H1 (cell line): ENCODE measurements around the gene COL2A1. TPM values are rescaled to one million over a fixed set of nuclear protein-coding genes. Genes with fewer than 3 reads are reported as not detected.

ENCODE experiments used
- CTCF ChIA-PET: fragments of 300-600 bp; sonication (Branson Sonifier 250); formaldehyde crosslinking; loops from one replicate; lab custom pipeline; 2021; ENCODE audit not compliant: partially characterized antibody; lab: Charles Lee
- POLR2A ChIA-PET: fragments of 300-600 bp; sonication (Branson Sonifier 250); formaldehyde crosslinking; loops from one replicate; lab custom pipeline; 2021; ENCODE audit warnings: inconsistent platforms; ENCODE audit not compliant: partially characterized antibody; lab: Charles Lee
- DNase-seq, 2 experiments: peaks; one replicate each; pipeline versions ENCODE4 v3.0.0 to v3.0.0-alpha.2; 2010 to 2022; ENCODE audit warnings: low spot score in 2 of 2, low read depth in 1 of 2, mixed read lengths in 1 of 2
- FAIRE-seq: peaks from 2 replicates; lab custom pipeline; 2011; peaks lifted over from hg19 to GRCh38; lab: Jason Lieb, UNC
- H2AFZ ChIP-seq: 2 replicates; pipeline ENCODE4 v1.8.1; 2012; ENCODE audit warnings: low read length, inconsistent platforms
- H2AK5ac ChIP-seq: 2 replicates; pipeline ENCODE4 v1.6.1; 2013; ENCODE audit warnings: low read depth, low read length
- H2BK120ac ChIP-seq: replicated peaks from 2 replicates; pipeline ENCODE3; 2013; ENCODE audit warnings: low read depth, low read length, inconsistent platforms
- H2BK12ac ChIP-seq: 2 replicates; pipeline ENCODE4 v1.6.1; 2013; ENCODE audit warnings: low read depth, low read length
- H2BK15ac ChIP-seq: 2 replicates; pipeline ENCODE4 v1.6.1; 2013; ENCODE audit warnings: low read length
- H2BK20ac ChIP-seq: 2 replicates; pipeline ENCODE4 v1.6.1; 2013; ENCODE audit warnings: low read length
- H2BK5ac ChIP-seq: 2 replicates; pipeline ENCODE4 v1.6.1; 2013; ENCODE audit warnings: low read depth, low read length
- H3K14ac ChIP-seq: 2 replicates; pipeline ENCODE4 v1.6.1; 2013; ENCODE audit warnings: inconsistent platforms; ENCODE audit not compliant: insufficient read length
- H3K18ac ChIP-seq: 2 replicates; pipeline ENCODE4 v1.6.1; 2013; ENCODE audit warnings: low read length; ENCODE audit errors: extremely low read depth
- H3K23ac ChIP-seq: 2 replicates; pipeline ENCODE4 v1.6.1; 2013; ENCODE audit warnings: inconsistent platforms; ENCODE audit not compliant: insufficient read length
- H3K23me2 ChIP-seq: 2 replicates; pipeline ENCODE4 v1.6.1; 2013; ENCODE audit warnings: low read depth, low read length
- H3K27ac ChIP-seq: 2 replicates; pipeline ENCODE4 v1.6.1; 2011; ENCODE audit warnings: low read depth, low read length, inconsistent platforms
- H3K27me3 ChIP-seq, 4 experiments: replicated peaks in 1 of 4; 1 replicate in 1 of 4; 2 replicates in 3 of 4; pipeline versions ENCODE4 v1.6.1 to v1.8.1; 2011 to 2013; ENCODE audit warnings: low read length in 3 of 4, mild to moderate bottlenecking in 3 of 4, inconsistent platforms in 2 of 4, mixed read lengths in 2 of 4, moderate library complexity in 1 of 4; ENCODE audit not compliant: control insufficient read depth in 3 of 4, insufficient read depth in 3 of 4; ENCODE audit errors: extremely low read depth in 1 of 4
- H3K36me3 ChIP-seq, 4 experiments: 2 replicates each; pipeline versions ENCODE4 v1.6.1 to v1.8.1; 2011 to 2013; ENCODE audit warnings: mild to moderate bottlenecking in 4 of 4, low read length in 3 of 4, moderate library complexity in 2 of 4, control low read depth in 1 of 4, inconsistent platforms in 1 of 4; ENCODE audit not compliant: insufficient read depth in 4 of 4, control insufficient read depth in 2 of 4
- H3K4ac ChIP-seq: replicated peaks from 2 replicates; pipeline ENCODE3; 2013; ENCODE audit warnings: low read length, low read depth, mixed read lengths, inconsistent platforms; ENCODE audit not compliant: insufficient read length
- H3K4me1 ChIP-seq, 4 experiments: replicated peaks in 1 of 4; 1 replicate in 1 of 4; 2 replicates in 3 of 4; pipeline versions ENCODE4 v1.6.1 to v1.8.1; 2011 to 2013; ENCODE audit warnings: low read length in 3 of 4, inconsistent platforms in 2 of 4, mixed read lengths in 1 of 4; ENCODE audit not compliant: insufficient read depth in 4 of 4, control insufficient read depth in 3 of 4
- H3K4me2 ChIP-seq, 2 experiments: 2 replicates each; pipeline versions ENCODE4 v1.6.1 to v1.8.1; 2011 to 2013; ENCODE audit warnings: low read depth in 2 of 2, low read length in 2 of 2, control low read depth in 1 of 2, inconsistent platforms in 1 of 2, mild to moderate bottlenecking in 1 of 2; ENCODE audit not compliant: insufficient read depth in 1 of 2
- H3K4me3 ChIP-seq, 4 experiments: fragments of 200-600, 300-600 bp in 1 of 4; sonication (generic), shearing (Covaris generic), sonication (Bioruptor Twin) in 1 of 4; 2 replicates each; pipeline versions ENCODE4 v1.5.1 to v1.8.1; 2011 to 2016; ENCODE audit warnings: low read length in 4 of 4, low read depth in 3 of 4, control low read depth in 2 of 4, inconsistent platforms in 2 of 4, mild to moderate bottlenecking in 2 of 4, mixed read lengths in 1 of 4, moderate library complexity in 1 of 4; ENCODE audit not compliant: insufficient read depth in 2 of 4; ENCODE audit errors: extremely low read depth in 1 of 4
- H3K56ac ChIP-seq: replicated peaks from 2 replicates; pipeline ENCODE3; 2013; ENCODE audit warnings: low read depth, mild to moderate bottlenecking, mixed read lengths, low read length, inconsistent platforms; ENCODE audit not compliant: insufficient read length
- H3K79me1 ChIP-seq: 2 replicates; pipeline ENCODE4 v1.6.1; 2013; ENCODE audit warnings: low read depth, low read length, control low read depth
- H3K79me2 ChIP-seq, 2 experiments: 2 replicates each; pipeline versions ENCODE4 v1.6.1 to v1.8.1; 2012 to 2013; ENCODE audit warnings: low read length in 2 of 2, mild to moderate bottlenecking in 2 of 2, inconsistent platforms in 1 of 2; ENCODE audit not compliant: insufficient read depth in 2 of 2, control insufficient read depth in 1 of 2
- H3K9ac ChIP-seq, 4 experiments: replicated peaks in 1 of 4; 1 replicate in 1 of 4; 2 replicates in 3 of 4; pipeline versions ENCODE4 v1.6.1 to v1.8.1; 2011 to 2013; ENCODE audit warnings: low read depth in 3 of 4, low read length in 3 of 4, control low read depth in 2 of 4, mild to moderate bottlenecking in 2 of 4, moderate library complexity in 2 of 4, inconsistent platforms in 1 of 4; ENCODE audit errors: extremely low read depth in 1 of 4
- H3K9me3 ChIP-seq, 2 experiments: 2 replicates each; pipeline versions ENCODE4 v1.6.1 to v1.8.1; 2012 to 2013; ENCODE audit warnings: mild to moderate bottlenecking in 2 of 2, moderate library complexity in 2 of 2, control low read depth in 1 of 2, inconsistent platforms in 1 of 2, low read depth in 1 of 2, low read length in 1 of 2, mixed read lengths in 1 of 2; ENCODE audit not compliant: insufficient read depth in 2 of 2
- H4K20me1 ChIP-seq, 2 experiments: replicated peaks in 1 of 2; 2 replicates each; pipeline versions ENCODE3 to v1.8.1; 2011 to 2013; ENCODE audit warnings: inconsistent platforms in 2 of 2, low read length in 2 of 2, mild to moderate bottlenecking in 1 of 2; ENCODE audit not compliant: insufficient read depth in 2 of 2, control insufficient read depth in 1 of 2
- H4K5ac ChIP-seq: 2 replicates; pipeline ENCODE4 v1.6.1; 2013; ENCODE audit warnings: low read length, low read depth, mixed read lengths, inconsistent platforms; ENCODE audit not compliant: insufficient read length
- H4K8ac ChIP-seq: 2 replicates; pipeline ENCODE4 v1.8.0; 2013; ENCODE audit warnings: mild to moderate bottlenecking, moderate library complexity, low read length, inconsistent platforms; ENCODE audit not compliant: insufficient read depth; ENCODE audit errors: extremely low read depth
- H4K91ac ChIP-seq: replicated peaks from 2 replicates; pipeline ENCODE3; 2013; ENCODE audit warnings: low read length, mixed read lengths, inconsistent platforms; ENCODE audit not compliant: insufficient read length
- CBX8 ChIP-seq: fragments of 300-800, 300-1000 bp; sonication (generic); IDR thresholded peaks from 2 replicates; pipeline ENCODE4 v1.7.1; 2016; ENCODE audit warnings: low read depth, low read length, borderline replicate concordance
- CTCF ChIP-seq, 3 experiments: IDR thresholded peaks; 1 replicate in 2 of 3; 2 replicates in 1 of 3; pipeline versions ENCODE4 v1.5.1 to v1.6.1; 2011; ENCODE audit warnings: low read length in 3 of 3, mild to moderate bottlenecking in 3 of 3, inconsistent platforms in 2 of 3, low read depth in 1 of 3, moderate library complexity in 1 of 3; ENCODE audit not compliant: insufficient read depth in 1 of 3; ENCODE audit errors: control extremely low read depth in 1 of 3
- KDM1A ChIP-seq: fragments of 200-600, 300-600 bp; sonication (generic); IDR thresholded peaks from 2 replicates; pipeline ENCODE4 v1.7.1; 2016; ENCODE audit warnings: mild to moderate bottlenecking, low read length, borderline replicate concordance
- POLR2AphosphoS5 ChIP-seq: IDR thresholded peaks from 2 replicates; pipeline ENCODE4 v1.6.1; 2011; ENCODE audit warnings: low read depth, low read length
- RAD21 ChIP-seq, 2 experiments: IDR thresholded peaks in 1 of 2; conservative IDR thresholded peaks in 1 of 2; 2 replicates each; pipeline ENCODE4 v1.6.1; 2011; ENCODE audit warnings: low read depth in 2 of 2, low read length in 2 of 2, improper control_type of control experiment in 1 of 2, inconsistent platforms in 1 of 2, mild to moderate bottlenecking in 1 of 2, moderate library complexity in 1 of 2
- TAF1 ChIP-seq: IDR thresholded peaks from 2 replicates; pipeline ENCODE4 v1.6.1; 2011; ENCODE audit warnings: mild to moderate bottlenecking, low read depth, low read length
- TAF7 ChIP-seq: optimal IDR thresholded peaks from 2 replicates; pipeline ENCODE3; 2011; ENCODE audit warnings: low read depth, mild to moderate bottlenecking, inconsistent platforms, low read length, moderate library complexity, borderline replicate concordance
- USF2 ChIP-seq: IDR thresholded peaks from 2 replicates; pipeline ENCODE4 v1.6.1; 2011; ENCODE audit warnings: low read length, improper control_type of control experiment
- WGBS, 2 experiments: shearing (Covaris generic) in 1 of 2; methylation state at CpG; one replicate each; pipeline versions ENCODE4 v1.1.6 to v1.1.7; 2013 to 2015; ENCODE audit warnings: low lambda C conversion rate in 2 of 2, mixed read lengths in 2 of 2, inconsistent platforms in 1 of 2, low coverage in 1 of 2, missing lambda C conversion rate in 1 of 2; ENCODE audit not compliant: insufficient replicate concordance in 2 of 2, insufficient coverage in 1 of 2, insufficient read length in 1 of 2; ENCODE audit errors: extremely low coverage in 1 of 2, missing lambda C conversion rate in 1 of 2; 5-methylcytosine and 5-hydroxymethylcytosine counted together
- polyA plus RNA-seq, 7 experiments: library from polyadenylated mRNA; depleted of rRNA in 3 of 7; stranded (reverse) in 5 of 7; unstranded in 2 of 7; fragments of >200 nt in 5 of 7; fragments of 200-250 nt in 2 of 7; gene quantifications; 1 replicate in 5 of 7; 2 replicates in 1 of 7; 4 replicates in 1 of 7; pipeline versions ENCODE4 v1.2.1 to v1.2.3, GENCODE V29; 2011 to 2013; ENCODE audit warnings: missing spikeins in 2 of 7, mixed read lengths in 2 of 7
- total RNA-seq: library from RNA; stranded (reverse); fragmentation: NEBNext Ultra II Directional; extraction: Animal tissue kit (Norgen Biotek cat#: 25700); gene quantifications from 2 replicates; pipeline ENCODE4 v1.2.1, GENCODE V29; 2021

The COL2A1 gene
- total and polyA plus RNA-seq, 2 of the 8 experiments (the other 6 are each of a cell fraction or from before 2014, with no cell fraction given) = 4.2 to 14.6 TPM

- H4K8ac ChIP-seq = no peak overlapping the region
- no peak overlapping the region for H4K5ac ChIP-seq
- no peak overlapping the region for H2BK120ac ChIP-seq
- no peaks in the 10 kb centered on the region for H3K9me3 ChIP-seq
- H3K23me2 ChIP-seq = no peaks in the 10 kb centered on the region
- H3K27me3 ChIP-seq = no peaks in the 10 kb centered on the region; a peak in 2 of 7 replicates
- H4K20me1 ChIP-seq = no peaks in the 10 kb centered on the region
- H3K79me2 ChIP-seq = no peaks in the 10 kb centered on the region
- ChIA-PET CTCF (interaction anchor here (0.9 to 4.2 kb wide), 6 partner anchors 9 to 83 kb away, joined by 3 to 22 read pairs (median 5); partner anchors contain the start of gene TMEM106C), POLR2A (interaction anchor here (0.9 to 1.1 kb wide), 2 partner anchors 12 to 73 kb away, joined by 3 read pairs; partner anchors contain the start of gene VDR)
- H2AK5ac ChIP-seq = no peak overlapping the region
- no peaks in the 10 kb centered on the region for H3K79me1 ChIP-seq
- no peak overlapping the region for H2BK20ac ChIP-seq
- no peak overlapping the region for H3K18ac ChIP-seq
- H3K9ac ChIP-seq = no peak overlapping the region
- TF ChIP-seq KDM1A (no peak), TAF7 (no peak), TAF1 (no peak), CTCF (IDR thresholded peaks at IDR 0.05; ENCODE audit: control extremely low read depth in 1 of 3, insufficient read depth in 1 of 3, low read depth in 1 of 3, low read length in 3 of 3) (no peak), USF2 (no peak), RAD21 (IDR thresholded peaks at IDR 0.05 in 1 of 2, conservative IDR thresholded peaks at IDR 0.05 in 1 of 2; ENCODE audit: low read depth in 2 of 2, low read length in 2 of 2) (no peak), CBX8 (no peak), POLR2AphosphoS5 (no peak)
- no peak overlapping the region for H2AFZ ChIP-seq
- no peak overlapping the region; the same call in 1 of the 2 replicates for H2BK12ac ChIP-seq
- no peak overlapping the region for H3K4ac ChIP-seq
- H3K36me3 ChIP-seq = no peaks in the 10 kb centered on the region
- H4K91ac ChIP-seq = no peak overlapping the region
- H3K23ac ChIP-seq = no peak overlapping the region
- H3K27ac ChIP-seq = no peak overlapping the region
- no peak overlapping the region for H3K4me2 ChIP-seq
- DNase-seq = no peak
- no peak overlapping the region for H3K4me3 ChIP-seq
- H3K56ac ChIP-seq = no peak overlapping the region
- no peak overlapping the region for H2BK5ac ChIP-seq
- H2BK15ac ChIP-seq = no peak overlapping the region
- no peak overlapping the region for H3K14ac ChIP-seq
- WGBS, 2 experiments = 85% methylated on average over 2 of the region's 7 CpGs; no CpG with 5 or more reads in 1 of the 2 experiments
- FAIRE-seq = no peak
- H3K4me1 ChIP-seq = no peaks in the 10 kb centered on the region
Measured at GRCh38 chr12:47978598-47978873, 25.7 kb downstream of the COL2A1 start.
